NCI-H187 (cell line): ENCODE data around the gene F11R.
"Not testable (repeated sequence)": the region's sequence is repeated elsewhere in the genome, so short reads cannot be mapped to it uniquely, and the experiment has no call there.

ENCODE experiments used
- DNase-seq, 2 experiments: peaks; one replicate each; lab custom pipeline; 2025; lab: John Stamatoyannopoulos, UW

Gene F11R

GRCh38 chr1:160971618-160972056 lies 49.3 kb downstream of the F11R start:
- no peak for DNase-seq

- peak; percentile 38 to 47 for DNase-seq
Measured at GRCh38 chr1:160963521-160963920, 57.4 kb downstream of the F11R start.

- DNase-seq, result no peak
Measured at GRCh38 chr1:160961419-160961818, 59.5 kb downstream of the F11R start.

GRCh38 chr1:160956966-160957365 lies 64.0 kb downstream of the F11R start:
- no peak for DNase-seq

GRCh38 chr1:160954158-160955104 lies 66.5 kb downstream of the F11R start, which contains the start of gene ITLN2:
ITLN2 (minus strand) TSS chr1:160954809; CDS start chr1:160954741, 68 bp downstream.
- no peak for DNase-seq

- no peak for DNase-seq
Measured at GRCh38 chr1:160953030-160953429, 67.9 kb downstream of the F11R start.

- DNase-seq, result no peak
Measured at GRCh38 chr1:160952129-160952510, 68.8 kb downstream of the F11R start.

- DNase-seq, result peak; percentile 65 to 89
Measured at GRCh38 chr1:160951443-160952128, 69.4 kb downstream of the F11R start.

- DNase-seq, result no peak
Measured at GRCh38 chr1:160950657-160951056, 70.3 kb downstream of the F11R start.

- DNase-seq, result no peak
Measured at GRCh38 chr1:160949881-160950280, 71.1 kb downstream of the F11R start.

GRCh38 chr1:160949216-160949880 lies 71.6 kb downstream of the F11R start:
- DNase-seq, result peak in 1 of 2 experiments; percentile 44

- not testable (repeated sequence) for DNase-seq
Measured at GRCh38 chr1:160947174-160947759, 73.7 kb downstream of the F11R start.

GRCh38 chr1:160945881-160946280 lies 75.1 kb downstream of the F11R start:
- DNase-seq, result not testable (repeated sequence)
